Heart left ventricle (tissue), 16 donors: ENCODE results near the gene LYSMD4. TPM values are rescaled to one million over a fixed set of nuclear protein-coding genes. Genes with fewer than 3 reads are reported as not detected.

ENCODE experiments used
- ATAC-seq, 4 donors: fragments of 200-7000 bp; cut with Tn5 transposase; one replicate each; pipeline ENCODE4 v1.9.1; 2020 to 2022; ENCODE audit warnings: moderate library complexity in 4 of 4, mild to moderate bottlenecking in 3 of 4, moderate number of reproducible peaks in 1 of 4
- DNase-seq, 5 donors: peaks; one replicate each; pipeline ENCODE4 v3.0.0-alpha.2; 2020
- H3K27ac ChIP-seq, 12 donors: fragments of 200-600 bp; sonication (generic) in 4 of 12; one replicate each; pipeline versions ENCODE4 v1.5.0 to v1.8.0; 2016 to 2022; ENCODE audit warnings: mild to moderate bottlenecking in 2 of 12
- H3K27me3 ChIP-seq, 9 donors: fragments of 200-600 bp; sonication (generic) in 2 of 9; one replicate each; pipeline versions ENCODE4 v1.5.1 to v1.8.0; 2016 to 2022; ENCODE audit warnings: mild to moderate bottlenecking in 3 of 9
- H3K36me3 ChIP-seq, 9 donors: fragments of 200-600 bp; sonication (generic) in 2 of 9; one replicate each; pipeline versions ENCODE4 v1.5.0 to v1.8.0; 2018 to 2022; ENCODE audit warnings: mild to moderate bottlenecking in 2 of 9
- H3K4me1 ChIP-seq, 12 donors: fragments of 200-600 bp; sonication (generic) in 4 of 12; one replicate each; pipeline versions ENCODE4 v1.5.0 to v1.8.0; 2016 to 2022; ENCODE audit warnings: mild to moderate bottlenecking in 3 of 12
- H3K4me3 ChIP-seq, 12 donors: fragments of 200-600 bp; sonication (generic) in 4 of 12; one replicate each; pipeline versions ENCODE4 v1.5.0 to v1.8.0; 2017 to 2022; ENCODE audit warnings: mild to moderate bottlenecking in 9 of 12, moderate library complexity in 4 of 12
- H3K9me3 ChIP-seq, 12 donors: fragments of 200-600 bp; sonication (generic) in 4 of 12; one replicate each; pipeline versions ENCODE4 v1.5.0 to v1.8.0; 2016 to 2022; ENCODE audit warnings: mild to moderate bottlenecking in 1 of 12
- POLR2A ChIP-seq, 2 donors: fragments of 450-650 bp; IDR thresholded peaks; one replicate each; pipeline ENCODE4 v1.6.1; 2017; ENCODE audit warnings: antibody characterized with exemption in 2 of 2, mild to moderate bottlenecking in 2 of 2, moderate library complexity in 2 of 2
- WGBS, 4 donors: extraction: QIAGEN DNeasy Blood & Tissue Kit in 2 of 4; methylation state at CpG; one replicate each; pipeline versions ENCODE4 v1.1.5 to v1.1.7; 2013 to 2018; 5-methylcytosine and 5-hydroxymethylcytosine counted together
- intact Hi-C, 10 donors: fragments of 100-400 bp; cut with DNase I; formaldehyde crosslinking; loops; one replicate each; pipeline versions ENCODE4 v1.11.1 to v1.14.2; 2022
- polyA plus RNA-seq, 2 donors: library from polyadenylated mRNA; stranded (reverse); fragments of 200-250 nt; gene quantifications; one replicate each; pipeline ENCODE4 v1.2.3, GENCODE V29; 2013
- total RNA-seq, 9 donors: library from RNA; depleted of rRNA in 2 of 9; stranded (reverse); fragments of >200 nt in 2 of 9; fragmentation: NEBNext Ultra II Directional in 3 of 9; extraction: Animal tissue kit (Norgen Biotek cat#: 25700) in 3 of 9; gene quantifications; one replicate each; pipeline versions ENCODE4 v1.1.0 to v1.2.4, GENCODE V29; 2016 to 2023
- TF ChIP-seq, protein P1 (sequence below), 12 donors: fragments of 200-600 bp; sonication (generic) in 4 of 12; IDR thresholded peaks; one replicate each; pipeline versions ENCODE4 v1.5.0 to v1.8.0; 2018 to 2022; ENCODE audit warnings: antibody characterized with exemption in 12 of 12, mild to moderate bottlenecking in 5 of 12
- donor health status: ischemic (EF 13 %, LVEDD 7.1; RV severe dilation, severe dysfunction).
- donor health status: healthy with polysubstance abuse.
- donor health status: DM: no; HTN: yes; CAD: no.
- donor health status: DM: no; HTN: no; CAD: no.
- donor health status: ischemic (EF 25% LVEDD 6.9; RV normal size, moderate dysfunction).
- donor health status: ischemic (EF 25% LVEDD 5.7; RV mildly dilated, moderate dysfunction).
- donor health status: healthy.
- donor health status: DM: yes; HTN: yes; CAD: no.
- donor health status: ischemic (EF 35%, LVEDD 5.7; RV mildly dilated, moderate dysfunction).
- donor health status: nonischemic (EF 11% LVEDD 7.7; RV severe dilation, severe dysfunction).
- donor health status: DM: yes; HTN: yes; CAD: no.
- donor health status: PGD.
- donor health status: ischemic (EF 29% LVEDD 5.4; RV normal size, mild dysfunction).
- donor health status: nonischemic (EF 23%, LVEDD 6.1; RV moderate dilation, normal function).

Gene LYSMD4
- total and polyA plus RNA-seq, 11 donors = 8.3 to 12.8 (median 10.1) TPM

GRCh38 chr15:99763827-99764226 is 30.6 kb upstream of the LYSMD4 start:
- no peak for ATAC-seq
- 91 to 100% (median 97%) methylated on average over 2 of the region's 2 CpGs for WGBS, 4 donors
- no peak overlapping the region for H3K4me3 ChIP-seq
- TF ChIP-seq, protein P1, sequence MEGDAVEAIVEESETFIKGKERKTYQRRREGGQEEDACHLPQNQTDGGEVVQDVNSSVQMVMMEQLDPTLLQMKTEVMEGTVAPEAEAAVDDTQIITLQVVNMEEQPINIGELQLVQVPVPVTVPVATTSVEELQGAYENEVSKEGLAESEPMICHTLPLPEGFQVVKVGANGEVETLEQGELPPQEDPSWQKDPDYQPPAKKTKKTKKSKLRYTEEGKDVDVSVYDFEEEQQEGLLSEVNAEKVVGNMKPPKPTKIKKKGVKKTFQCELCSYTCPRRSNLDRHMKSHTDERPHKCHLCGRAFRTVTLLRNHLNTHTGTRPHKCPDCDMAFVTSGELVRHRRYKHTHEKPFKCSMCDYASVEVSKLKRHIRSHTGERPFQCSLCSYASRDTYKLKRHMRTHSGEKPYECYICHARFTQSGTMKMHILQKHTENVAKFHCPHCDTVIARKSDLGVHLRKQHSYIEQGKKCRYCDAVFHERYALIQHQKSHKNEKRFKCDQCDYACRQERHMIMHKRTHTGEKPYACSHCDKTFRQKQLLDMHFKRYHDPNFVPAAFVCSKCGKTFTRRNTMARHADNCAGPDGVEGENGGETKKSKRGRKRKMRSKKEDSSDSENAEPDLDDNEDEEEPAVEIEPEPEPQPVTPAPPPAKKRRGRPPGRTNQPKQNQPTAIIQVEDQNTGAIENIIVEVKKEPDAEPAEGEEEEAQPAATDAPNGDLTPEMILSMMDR (IDR thresholded peaks at IDR 0.05) = no peak
- TF ChIP-seq POLR2A (IDR thresholded peaks at IDR 0.05) = no peak
- DNase-seq = no peak
- H3K27ac ChIP-seq = no peak overlapping the region
- no peaks in the 10 kb centered on the region for H3K9me3 ChIP-seq
- no peaks in the 10 kb centered on the region for H3K27me3 ChIP-seq
- no peaks in the 10 kb centered on the region for H3K36me3 ChIP-seq
- intact Hi-C loops = no loop called here
- H3K4me1 ChIP-seq = no peaks in the 10 kb centered on the region

GRCh38 chr15:99762288-99762687 is 29.1 kb upstream of the LYSMD4 start:
- ATAC-seq (no peak), DNase-seq (no peak)
- Histone ChIP-seq H3K4me1 (no peaks in the 10 kb centered on the region), H3K27me3 (no peaks in the 10 kb centered on the region), H3K9me3 (no peaks in the 10 kb centered on the region), H3K36me3 (no peaks in the 10 kb centered on the region), H3K4me3 (no peak overlapping the region), H3K27ac (no peak overlapping the region)
- TF ChIP-seq, protein P1 (IDR thresholded peaks at IDR 0.05) = no peak
- no peak for TF ChIP-seq POLR2A (IDR thresholded peaks at IDR 0.05)
- intact Hi-C loops = no loop called here
- 92 to 100% (median 93%) methylated on average over 1 of the region's 1 CpG for WGBS, 4 donors

- no peak for TF ChIP-seq POLR2A (IDR thresholded peaks at IDR 0.05)
- TF ChIP-seq, protein P1 (IDR thresholded peaks at IDR 0.05) = peak; percentile 78 to 92 (median 88)
- peaks cover 0 to 4% (median 0%) of the 10 kb centered on the region in 12 donors for H3K4me1 ChIP-seq
- 5 to 8% (median 7%) methylated on average over 7 of the region's 7 CpGs for WGBS, 4 donors
- no peaks in the 10 kb centered on the region for H3K36me3 ChIP-seq
- H3K27ac ChIP-seq = no peak overlapping the region
- no peaks in the 10 kb centered on the region for H3K27me3 ChIP-seq
- H3K4me3 ChIP-seq = no peak overlapping the region
- peak; percentile 45 to 60 (median 55) for DNase-seq
- peak; percentile 73 to 91 (median 88) for ATAC-seq
- intact Hi-C loops = loop anchor here in 8 of 10 donors (1.0 to 5.0 kb wide), 5 partner anchors 469 to 484 kb away; no protein-coding TSS in a partner anchor
- H3K9me3 ChIP-seq = no peaks in the 10 kb centered on the region
Measured at GRCh38 chr15:99755692-99756409, 22.6 kb upstream of the LYSMD4 start.

DNA sequence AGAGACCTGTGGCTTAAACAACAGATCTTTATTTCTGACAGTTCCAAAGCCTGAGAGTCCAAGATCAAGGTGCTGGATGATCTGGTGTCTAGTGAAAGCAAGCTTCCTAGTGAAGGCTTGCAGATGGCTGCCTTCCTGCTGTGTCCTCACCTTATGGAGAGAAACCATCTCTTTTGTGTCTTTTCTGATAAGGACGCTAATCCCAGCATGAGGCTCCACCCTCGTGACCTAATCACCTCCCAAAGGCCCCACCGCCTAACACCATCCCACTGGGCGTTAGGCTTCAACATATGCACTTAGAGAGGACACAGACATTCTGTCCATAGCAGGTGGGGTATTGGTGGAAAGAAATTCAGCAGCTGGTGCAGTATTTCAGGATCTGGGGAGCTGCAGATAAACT is 19.8 kb upstream of the LYSMD4 start:
- no peaks in the 10 kb centered on the region for H3K27me3 ChIP-seq
- no peak for DNase-seq
- H3K4me3 ChIP-seq = no peak overlapping the region
- no peak for TF ChIP-seq POLR2A (IDR thresholded peaks at IDR 0.05)
- TF ChIP-seq, protein P1 (IDR thresholded peaks at IDR 0.05) = no peak
- intact Hi-C loops = loop anchor here in 1 of 10 donors (5.0 kb wide), 2 partner anchors 41 to 471 kb away; no protein-coding TSS in a partner anchor
- H3K27ac ChIP-seq = no peak overlapping the region
- peaks cover 0 to 17% (median 0%) of the 10 kb centered on the region in 12 donors for H3K4me1 ChIP-seq
- ATAC-seq = no peak
- H3K9me3 ChIP-seq = no peaks in the 10 kb centered on the region
- WGBS, 4 donors = 91 to 95% (median 92%) methylated on average over 4 of the region's 4 CpGs
- no peaks in the 10 kb centered on the region for H3K36me3 ChIP-seq
